GM12874 (cell line): ENCODE data around the gene MAP3K9.

Experiments
- TF ChIP-seq, protein P1 (sequence below): IDR thresholded peaks from 2 replicates; pipeline ENCODE4 v1.5.1; 2011; ENCODE audit warnings: low read depth, mild to moderate bottlenecking, control low read depth, low read length, moderate library complexity; ENCODE audit not compliant: insufficient read depth

MAP3K9 gene

DNA sequence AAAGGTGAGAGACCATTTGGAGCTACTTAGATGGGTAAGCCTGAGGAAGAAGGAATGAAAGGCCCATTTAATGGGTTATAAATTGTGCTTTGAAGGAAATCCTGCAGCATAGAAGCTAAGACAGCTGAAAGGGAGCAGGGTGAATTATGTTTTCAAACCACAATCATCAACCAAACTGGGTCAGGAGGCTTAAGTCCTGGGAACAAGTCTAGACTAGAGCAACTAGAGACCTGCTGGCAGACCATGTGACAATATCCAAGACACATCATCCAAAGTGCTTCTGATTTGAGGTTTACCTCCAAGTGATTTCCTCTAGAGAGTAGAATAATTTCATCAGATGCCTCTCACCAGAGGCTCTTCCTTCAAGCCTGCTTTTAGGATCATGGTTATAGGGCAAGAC is 53.7 kb downstream of the MAP3K9 start:
- TF ChIP-seq, protein P1, sequence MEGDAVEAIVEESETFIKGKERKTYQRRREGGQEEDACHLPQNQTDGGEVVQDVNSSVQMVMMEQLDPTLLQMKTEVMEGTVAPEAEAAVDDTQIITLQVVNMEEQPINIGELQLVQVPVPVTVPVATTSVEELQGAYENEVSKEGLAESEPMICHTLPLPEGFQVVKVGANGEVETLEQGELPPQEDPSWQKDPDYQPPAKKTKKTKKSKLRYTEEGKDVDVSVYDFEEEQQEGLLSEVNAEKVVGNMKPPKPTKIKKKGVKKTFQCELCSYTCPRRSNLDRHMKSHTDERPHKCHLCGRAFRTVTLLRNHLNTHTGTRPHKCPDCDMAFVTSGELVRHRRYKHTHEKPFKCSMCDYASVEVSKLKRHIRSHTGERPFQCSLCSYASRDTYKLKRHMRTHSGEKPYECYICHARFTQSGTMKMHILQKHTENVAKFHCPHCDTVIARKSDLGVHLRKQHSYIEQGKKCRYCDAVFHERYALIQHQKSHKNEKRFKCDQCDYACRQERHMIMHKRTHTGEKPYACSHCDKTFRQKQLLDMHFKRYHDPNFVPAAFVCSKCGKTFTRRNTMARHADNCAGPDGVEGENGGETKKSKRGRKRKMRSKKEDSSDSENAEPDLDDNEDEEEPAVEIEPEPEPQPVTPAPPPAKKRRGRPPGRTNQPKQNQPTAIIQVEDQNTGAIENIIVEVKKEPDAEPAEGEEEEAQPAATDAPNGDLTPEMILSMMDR, result no peak

DNA sequence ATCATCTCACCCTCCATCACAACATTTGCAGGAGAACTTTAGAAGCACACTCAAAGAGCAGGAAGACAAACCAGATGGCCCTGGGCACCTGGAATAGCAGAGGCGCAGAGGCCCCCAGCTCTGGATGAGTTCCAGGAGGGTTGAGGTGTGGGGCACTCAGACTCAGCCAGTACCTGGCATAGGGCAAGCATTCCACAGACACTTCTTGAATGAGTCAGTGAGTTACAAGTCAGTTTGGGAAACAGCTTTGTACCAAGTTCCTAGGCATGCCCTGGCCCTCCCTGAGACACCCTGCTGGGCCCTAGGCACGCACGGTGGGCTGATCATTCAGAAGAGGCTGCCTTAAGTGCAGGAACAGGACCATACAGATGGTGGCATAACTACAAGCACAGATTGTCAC is 54.3 kb downstream of the MAP3K9 start:
- TF ChIP-seq, protein P1, result no peak

DNA sequence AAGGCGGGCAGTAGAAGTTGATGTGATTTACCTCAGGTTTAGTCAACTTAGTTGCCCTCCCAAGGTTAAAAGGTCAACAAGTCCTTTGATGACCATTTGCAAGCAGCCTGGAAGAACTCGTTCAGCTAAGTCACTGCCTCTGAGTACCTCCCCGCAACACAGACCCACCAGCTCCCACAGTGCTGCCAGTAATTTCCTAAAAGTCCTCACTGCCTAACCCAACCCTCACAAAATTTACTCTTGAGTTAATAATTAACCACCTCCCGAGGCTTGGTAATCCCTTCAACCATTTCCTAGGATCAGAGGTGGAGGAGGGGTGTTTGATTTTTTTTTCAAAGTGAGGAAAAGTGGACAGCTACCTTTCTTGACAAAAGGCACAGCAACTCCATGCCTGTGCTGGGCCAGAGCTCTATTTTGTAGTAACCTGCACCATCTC is 55.8 kb downstream of the MAP3K9 start:
- TF ChIP-seq, protein P1, result no peak

DNA sequence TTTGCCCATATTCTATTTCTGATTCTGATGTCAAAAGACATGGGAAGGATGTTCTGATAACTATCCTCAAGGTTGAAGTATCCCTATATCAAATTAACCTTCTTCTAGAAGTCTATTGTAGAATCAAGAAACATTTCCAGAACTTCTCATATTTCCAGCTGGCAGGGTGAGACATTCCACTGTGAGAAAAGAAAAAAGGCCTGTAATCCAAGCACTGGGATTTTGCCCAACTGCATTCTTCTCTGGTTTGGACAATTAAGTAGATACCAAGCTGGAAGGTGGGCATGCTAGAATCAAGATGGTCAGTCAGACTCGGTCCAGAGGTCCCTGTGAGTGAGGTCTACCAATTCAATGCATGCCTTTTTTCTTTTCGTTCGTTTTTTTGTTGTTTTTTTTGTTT is 60.9 kb downstream of the MAP3K9 start:
- TF ChIP-seq, protein P1, result no peak

DNA sequence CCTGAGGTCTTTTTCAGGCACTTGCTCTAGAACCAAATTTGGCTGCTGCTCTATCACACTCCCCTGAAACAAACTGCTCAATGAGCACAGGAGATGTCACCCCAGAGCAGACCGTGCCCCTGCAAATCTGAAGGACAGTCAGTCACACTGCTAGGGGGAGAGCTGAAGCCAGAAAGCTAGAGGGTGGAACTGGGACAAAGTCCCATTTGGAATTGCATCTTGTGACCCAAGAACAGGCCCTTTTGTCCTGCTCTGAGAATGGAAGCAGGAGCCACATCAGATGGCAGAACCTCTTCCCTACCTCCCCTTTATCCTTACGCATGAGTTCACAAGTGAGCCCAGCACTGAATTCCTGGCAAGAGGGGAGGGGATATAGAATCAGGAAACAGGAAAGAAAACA is 64.7 kb downstream of the MAP3K9 start:
- TF ChIP-seq, protein P1, result no peak

DNA sequence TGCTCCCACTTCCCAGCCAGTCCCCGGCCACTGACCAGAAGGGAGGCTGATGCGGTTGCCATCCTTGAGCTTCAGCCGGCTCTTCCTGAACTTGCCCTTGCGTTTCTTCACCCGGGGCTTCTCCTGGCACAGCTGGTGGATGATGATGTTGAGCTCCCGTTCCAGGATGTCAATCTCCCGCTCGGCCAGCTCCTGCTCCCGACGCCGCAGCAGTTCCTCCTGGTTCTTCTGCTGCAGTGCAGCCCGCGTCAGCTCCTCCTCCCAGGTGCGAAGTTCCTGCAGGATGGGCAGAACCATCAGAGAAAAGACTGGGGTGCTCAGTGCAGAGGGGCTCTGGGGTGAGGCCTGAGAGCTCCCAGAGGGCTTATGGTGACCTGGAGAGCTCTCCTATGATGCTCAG is 67.0 kb downstream of the MAP3K9 start:
- TF ChIP-seq, protein P1, result no peak

DNA sequence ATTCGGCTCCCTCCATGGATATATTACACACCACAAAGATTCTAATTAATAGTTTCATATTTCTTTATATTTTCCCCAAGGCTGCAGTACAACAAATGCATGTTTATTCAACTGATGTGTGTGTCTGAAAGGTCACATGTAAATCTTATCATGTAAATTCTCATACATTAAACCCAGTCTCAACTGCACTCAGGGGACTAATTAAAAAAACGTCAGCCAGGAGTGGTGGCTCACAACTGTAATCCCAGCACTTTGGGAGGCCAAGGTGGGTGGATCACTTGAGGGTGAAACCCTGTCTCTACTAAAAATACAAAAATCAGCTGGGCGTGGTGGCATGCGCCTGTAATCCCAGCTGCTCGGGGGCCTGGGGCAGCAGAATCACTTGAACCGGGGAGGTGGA is 67.8 kb downstream of the MAP3K9 start:
- TF ChIP-seq, protein P1, result no peak

DNA sequence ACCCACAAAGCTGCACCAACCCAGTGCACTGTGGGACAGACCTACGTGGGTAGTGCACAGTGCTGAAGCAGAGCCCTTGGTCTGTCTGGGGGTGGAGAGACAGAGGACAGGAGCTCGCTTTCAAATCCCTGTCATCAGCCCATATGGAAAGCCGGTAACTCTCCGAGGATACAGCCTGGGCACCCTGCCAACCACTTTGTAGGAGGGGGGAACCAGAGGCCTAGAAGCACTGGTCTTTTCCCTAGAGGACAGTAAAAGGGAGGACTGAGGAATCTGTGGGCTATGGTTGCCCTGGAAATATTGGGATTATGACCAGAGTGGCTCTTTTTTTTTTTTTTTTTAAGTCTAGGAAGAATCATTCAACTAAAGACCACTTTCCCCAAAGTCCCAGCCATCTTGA is 74.3 kb downstream of the MAP3K9 start:
- TF ChIP-seq, protein P1, result no peak
